ENCODE data around the gene EEPD1.

- TF ChIP-seq CTCF (IDR thresholded peaks at IDR 0.05) (no peak), POLR2A (IDR thresholded peaks at IDR 0.05) (no peak)
Observed at GRCh38 chr7:36295090-36295489, 142.0 kb downstream of the EEPD1 start.

All from Peyer's patch (tissue), 4 donors.